SU-DHL-6 (cell line): Measurements from ENCODE around the gene FGL2.
"Not testable (repeated sequence)": the region's sequence is repeated elsewhere in the genome, so short reads cannot be mapped to it uniquely, and the experiment has no call there.

Source experiments
- CTCF ChIP-seq: fragments of 200-600 bp; sonication (generic); IDR thresholded peaks from one replicate; pipeline ENCODE4 v1.5.1; 2017; ENCODE audit warnings: antibody characterized with exemption, mild to moderate bottlenecking, low read length, moderate library complexity; ENCODE audit not compliant: insufficient read depth, poor library complexity, severe bottlenecking
- EZH2phosphoT487 ChIP-seq: fragments of 200-600 bp; sonication (generic), shearing (Covaris generic); conservative IDR thresholded peaks from 2 replicates; pipeline ENCODE4 v1.6.1; 2018; ENCODE audit warnings: mild to moderate bottlenecking, antibody characterized with exemption, low read length, moderate library complexity, mixed read lengths

DNA sequence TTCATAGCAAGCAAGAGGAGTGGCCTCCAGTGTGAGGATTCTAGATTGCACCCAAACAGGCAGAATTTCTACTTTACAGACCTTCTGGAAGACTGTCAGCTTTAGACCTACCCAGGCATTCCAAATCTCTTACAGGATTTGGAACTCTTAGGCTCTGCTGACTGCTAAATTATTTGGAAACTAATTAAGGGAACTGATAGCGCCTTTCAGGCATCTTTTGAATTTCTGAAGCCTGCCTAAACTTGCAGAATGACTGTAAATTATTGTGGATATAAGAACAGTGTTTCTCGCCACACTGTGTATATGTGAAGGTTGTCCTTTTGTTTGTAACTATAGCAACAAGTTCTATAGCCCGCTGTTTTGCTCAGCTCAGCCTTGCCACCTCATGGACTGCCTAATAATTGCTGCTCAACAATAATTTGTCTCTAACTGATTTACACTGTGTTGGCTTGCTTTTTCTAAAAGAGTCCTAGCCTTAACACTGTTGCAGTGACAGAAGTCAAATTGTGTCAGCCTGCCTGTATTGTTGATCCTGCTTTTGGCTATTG is 44.6 kb downstream of the FGL2 start:
- not testable (repeated sequence) for TF ChIP-seq CTCF, EZH2phosphoT487
